Measurements from ENCODE around the gene COQ2. TPM values are rescaled to one million over a fixed set of nuclear protein-coding genes. Genes with fewer than 3 reads are reported as not detected.
"Not testable (repeated sequence)": the region's sequence is repeated elsewhere in the genome, so short reads cannot be mapped to it uniquely, and the experiment has no call there.

Gene COQ2
- total RNA-seq, 2 experiments from 2014 or later = 20.3 to 20.7 TPM

DNA sequence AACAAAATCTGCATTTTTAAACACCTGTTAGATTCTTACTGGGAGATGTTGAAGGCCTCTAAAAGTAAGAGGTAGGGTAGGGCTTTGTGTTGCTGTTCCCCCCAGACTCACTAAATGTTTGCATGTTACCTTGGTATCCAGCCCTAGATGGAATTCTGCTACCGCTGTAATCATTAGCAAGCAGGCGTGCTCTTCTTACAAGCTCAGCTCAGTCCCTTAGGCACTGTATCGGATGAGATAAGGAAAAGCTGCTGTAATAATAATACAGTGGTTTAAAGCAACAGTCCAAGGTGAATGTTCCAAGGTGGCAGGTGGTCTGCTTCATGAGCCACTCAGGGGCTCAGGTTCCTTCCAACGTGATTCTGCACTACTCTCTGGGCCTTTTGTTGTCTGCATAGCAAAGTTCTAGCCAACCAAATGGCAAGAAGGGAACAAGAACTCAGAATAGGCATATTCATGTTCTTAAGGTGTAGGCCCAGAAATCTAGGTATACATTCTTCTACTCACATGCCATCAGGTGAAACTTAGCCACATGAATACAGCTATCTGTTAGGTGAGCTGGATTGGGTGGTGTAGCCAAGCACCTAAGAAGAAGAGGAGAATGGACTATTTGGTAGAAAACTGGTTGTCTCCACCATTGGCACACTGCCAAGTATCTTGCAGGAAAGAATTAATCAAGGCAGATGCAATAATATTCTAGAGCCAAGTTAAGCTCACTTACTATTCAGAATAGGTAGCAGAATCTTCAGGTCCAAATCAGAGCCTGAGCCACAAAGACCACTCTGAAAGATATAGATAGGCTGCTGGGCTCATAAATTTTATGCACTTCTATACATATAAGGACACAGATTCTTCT is 46.0 kb downstream of the COQ2 start:
- Mint-ChIP-seq H3K4me3 (no peak overlapping the region), H3K27me3 (peaks cover 80% of the 10 kb centered on the region), H3K4me1 (peaks cover 34% of the 10 kb centered on the region), H3K27ac (no peak overlapping the region), H3K36me3 (ENCODE audit: low read depth) (peaks cover 35% of the 10 kb centered on the region), H3K9me3 (no peaks in the 10 kb centered on the region)
- ChIA-PET POLR2A (interaction anchor here (4.0 kb wide), 1 partner anchor 20 kb away, joined by 41 read pairs; no protein-coding TSS in a partner anchor), CTCF (interaction anchor here (0.9 to 6.4 kb wide), 2 partner anchors 14 to 30 kb away, joined by 4 to 38 read pairs; no protein-coding TSS in a partner anchor)
- no peak for DNase-seq

DNA sequence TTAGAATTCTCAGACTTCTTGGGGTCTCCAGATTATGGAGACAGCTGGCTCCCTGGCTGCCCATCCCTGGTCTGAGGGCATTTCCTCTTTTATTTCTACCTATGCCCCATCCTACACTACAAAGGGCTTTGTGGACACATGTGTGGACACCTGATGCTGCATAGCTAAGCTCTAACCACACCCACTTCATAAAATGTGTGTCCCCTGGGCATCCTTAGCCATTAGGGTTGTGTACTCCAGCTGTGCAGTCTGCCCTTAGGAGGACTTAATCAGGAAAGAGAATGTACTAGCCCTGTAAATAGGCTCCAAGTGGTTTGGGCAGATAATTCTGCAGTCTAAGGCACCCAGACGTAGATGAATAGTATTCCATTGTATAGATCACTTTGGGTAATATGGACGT is 47.0 kb downstream of the COQ2 start:
- POLR2A ChIA-PET = interaction anchor here (3.4 to 4.0 kb wide), 2 partner anchors 14 to 19 kb away, joined by 13 to 41 read pairs; no protein-coding TSS in a partner anchor

DNA sequence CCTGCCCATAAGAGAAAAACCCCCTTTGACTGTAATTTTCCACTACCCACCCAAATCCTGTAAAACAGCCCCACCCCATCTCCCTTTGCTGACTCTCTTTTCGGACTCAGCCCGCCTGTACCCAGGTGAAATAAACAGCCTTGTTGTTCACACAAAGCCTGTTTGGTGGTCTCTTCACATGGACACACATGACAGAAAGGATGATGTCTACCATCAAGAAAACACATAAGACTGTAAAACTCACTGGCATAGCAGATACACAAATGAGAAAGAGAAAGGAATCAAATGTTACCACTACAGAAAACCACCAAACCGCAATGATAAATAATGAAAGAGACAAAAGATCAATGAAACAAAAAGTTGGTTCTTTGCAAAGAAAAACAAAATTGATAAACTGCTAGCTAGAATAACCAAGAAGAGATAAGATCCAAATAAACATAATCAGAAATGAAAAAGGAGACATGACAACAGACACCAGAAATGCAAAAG is 48.9 kb downstream of the COQ2 start:
- Mint-ChIP-seq H3K27me3 (peaks cover 78% of the 10 kb centered on the region), H3K36me3 (ENCODE audit: low read depth) (peaks cover 36% of the 10 kb centered on the region), H3K4me3 (peak overlapping the region; percentile 54), H3K4me1 (peaks cover 58% of the 10 kb centered on the region), H3K27ac (peak overlapping the region; percentile 62)
- not testable (repeated sequence) for DNase-seq, H3K9me3 Mint-ChIP-seq
- POLR2A ChIA-PET = interaction anchor here (0.7 to 4.0 kb wide), 12 partner anchors 12 to 219 kb away, joined by 3 to 41 read pairs (median 3); partner anchors contain the start of genes COPS4, HELQ and PLAC8
- CTCF ChIA-PET = interaction anchor here (1.0 to 6.4 kb wide), 6 partner anchors 17 to 161 kb away, joined by 3 to 38 read pairs (median 4); no protein-coding TSS in a partner anchor

More for the DNA sequence above, 47.0 kb downstream of the COQ2 start:
- Mint-ChIP-seq H3K27me3 (peaks cover 75% of the 10 kb centered on the region), H3K4me1 (peaks cover 39% of the 10 kb centered on the region), H3K27ac (no peak overlapping the region), H3K9me3 (no peaks in the 10 kb centered on the region), H3K4me3 (no peak overlapping the region), H3K36me3 (ENCODE audit: low read depth) (peaks cover 34% of the 10 kb centered on the region)
- no peak for DNase-seq
- CTCF ChIA-PET = interaction anchor here (0.6 to 6.4 kb wide), 5 partner anchors 15 to 196 kb away, joined by 4 to 38 read pairs (median 5); no protein-coding TSS in a partner anchor

DNA sequence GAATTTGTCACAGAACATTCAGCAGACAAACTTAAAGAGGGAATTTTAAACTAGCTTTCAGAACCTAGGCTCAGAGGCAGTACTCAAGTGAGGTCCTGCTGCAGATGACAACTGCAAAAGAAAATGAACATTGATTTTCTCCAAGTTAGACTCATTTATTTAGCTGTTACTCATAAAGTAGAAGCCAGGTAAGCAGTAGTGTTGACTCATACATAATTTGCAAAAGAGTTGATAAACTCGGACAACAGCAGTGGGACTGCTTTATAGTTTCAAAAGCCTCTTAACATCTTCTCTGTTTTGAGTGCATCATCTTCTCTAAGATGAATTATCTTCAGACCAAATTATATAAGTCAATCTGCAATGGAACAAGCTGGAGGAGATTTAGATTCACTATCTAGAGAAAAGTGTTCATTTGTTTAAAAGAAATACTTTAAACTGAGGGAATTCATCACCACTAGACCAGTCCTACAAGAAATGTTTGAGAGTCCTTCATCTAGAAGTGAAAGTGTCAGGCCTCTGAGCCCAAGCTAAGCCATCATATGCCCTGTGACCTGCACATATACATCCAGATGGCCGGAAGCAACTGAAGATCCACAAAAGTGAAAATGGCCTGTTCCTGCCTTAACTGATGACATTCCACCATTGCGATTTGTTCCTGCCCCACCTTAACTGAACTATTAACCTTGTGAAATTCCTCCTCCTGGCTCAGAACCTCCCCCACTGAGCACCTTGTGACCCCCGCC is 49.5 kb downstream of the COQ2 start:
- peaks cover 59% of the 10 kb centered on the region for H3K4me1 Mint-ChIP-seq
- ChIA-PET POLR2A (interaction anchor here (0.8 to 4.0 kb wide), 9 partner anchors 17 to 200 kb away, joined by 3 to 41 read pairs (median 4); partner anchors contain the start of genes COPS4 and PLAC8), CTCF (interaction anchor here (1.0 to 6.4 kb wide), 7 partner anchors 17 to 160 kb away, joined by 4 to 38 read pairs (median 5); partner anchors contain the start of gene PLAC8)
- no peak for DNase-seq
- peaks cover 76% of the 10 kb centered on the region for H3K27me3 Mint-ChIP-seq
- peaks cover 37% of the 10 kb centered on the region for H3K36me3 Mint-ChIP-seq (ENCODE audit: low read depth)
- peak overlapping the region; percentile 54 for H3K4me3 Mint-ChIP-seq
- H3K9me3 Mint-ChIP-seq = no peaks in the 10 kb centered on the region
- H3K27ac Mint-ChIP-seq = peak overlapping the region; percentile 62

DNA sequence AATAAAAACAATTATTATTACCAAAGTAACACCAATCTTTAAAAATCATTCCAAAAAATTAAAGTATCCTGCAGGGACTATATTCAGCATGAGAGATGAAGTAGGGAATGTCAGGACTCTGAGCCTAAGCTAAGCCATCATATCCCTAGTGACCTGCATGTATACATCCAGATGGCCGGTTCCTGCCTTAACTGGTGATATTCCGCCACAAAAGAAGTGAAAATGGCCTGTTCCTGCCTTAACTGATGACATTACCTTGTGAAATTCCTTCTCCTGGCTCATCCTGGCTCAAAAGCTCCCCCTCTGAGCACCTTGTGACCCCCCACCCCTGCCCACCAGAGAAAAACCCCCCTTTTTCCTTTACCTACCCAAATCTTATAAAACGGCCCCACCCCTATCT is 50.2 kb downstream of the COQ2 start:
- ChIA-PET CTCF (interaction anchor here (1.3 to 6.4 kb wide), 4 partner anchors 16 to 120 kb away, joined by 4 to 38 read pairs (median 8); partner anchors contain the start of gene PLAC8), POLR2A (interaction anchor here (1.5 to 4.0 kb wide), 5 partner anchors 16 to 122 kb away, joined by 3 to 41 read pairs (median 13); partner anchors contain the start of gene PLAC8)
- not testable (repeated sequence) for H3K4me3 Mint-ChIP-seq, H3K9me3 Mint-ChIP-seq, DNase-seq, H3K27ac Mint-ChIP-seq
- H3K27me3 Mint-ChIP-seq = peaks cover 77% of the 10 kb centered on the region
- peaks cover 42% of the 10 kb centered on the region for H3K36me3 Mint-ChIP-seq (ENCODE audit: low read depth)
- peaks cover 57% of the 10 kb centered on the region for H3K4me1 Mint-ChIP-seq

DNA sequence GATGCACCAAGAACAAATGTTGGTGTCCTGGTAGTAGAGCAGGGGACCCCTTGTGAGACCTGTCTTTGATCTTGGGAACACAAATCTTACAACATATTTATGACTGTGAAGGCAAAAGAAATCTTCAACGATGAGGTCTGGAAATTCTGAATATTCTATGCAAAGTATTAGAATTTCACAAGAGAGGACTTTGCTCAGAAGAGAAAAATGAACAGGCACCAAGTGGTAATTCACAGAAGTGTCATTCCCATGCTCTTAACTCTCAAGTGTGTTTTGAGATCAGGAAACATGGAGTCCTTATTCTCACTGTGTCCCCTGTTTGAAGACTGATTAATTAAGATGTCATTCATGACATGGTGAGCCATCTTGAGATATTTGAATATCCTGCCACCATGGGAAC is 52.5 kb downstream of the COQ2 start:
- no peaks in the 10 kb centered on the region for H3K9me3 Mint-ChIP-seq
- DNase-seq = no peak
- H3K4me3 Mint-ChIP-seq = peak overlapping the region; percentile 42
- ChIA-PET CTCF (interaction anchor here (0.6 to 1.6 kb wide), 4 partner anchors 14 to 155 kb away, joined by 3 to 8 read pairs (median 3); no protein-coding TSS in a partner anchor), POLR2A (interaction anchor here (0.7 to 2.3 kb wide), 2 partner anchors 14 to 326 kb away, joined by 3 to 24 read pairs; no protein-coding TSS in a partner anchor)
- H3K27me3 Mint-ChIP-seq = peaks cover 71% of the 10 kb centered on the region
- peaks cover 55% of the 10 kb centered on the region for H3K4me1 Mint-ChIP-seq
- peaks cover 39% of the 10 kb centered on the region for H3K36me3 Mint-ChIP-seq (ENCODE audit: low read depth)
- H3K27ac Mint-ChIP-seq = peak overlapping the region; percentile 53

DNA sequence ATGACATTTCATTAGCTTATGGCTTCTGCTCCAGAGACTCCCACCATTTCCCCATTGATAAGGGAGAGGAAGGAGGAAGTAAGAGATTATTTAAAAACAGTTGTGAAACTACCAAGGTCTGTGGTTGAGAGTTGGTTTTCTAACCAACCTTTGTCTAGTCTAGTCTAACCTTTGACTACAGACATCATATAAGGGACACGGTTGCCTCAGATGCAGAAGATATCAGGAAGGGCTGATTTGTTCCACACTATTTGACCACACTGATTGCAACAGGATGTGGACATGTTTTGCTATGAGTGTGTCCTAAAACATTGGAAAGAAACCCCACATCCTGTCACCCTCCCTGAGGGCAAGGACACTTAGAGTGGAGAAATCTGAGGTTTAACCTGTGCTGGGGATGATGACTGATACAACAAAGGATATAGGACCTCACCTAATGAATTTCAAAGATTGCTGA is 53.0 kb downstream of the COQ2 start:
- POLR2A ChIA-PET = interaction anchor here (0.7 to 2.3 kb wide), 4 partner anchors 13 to 326 kb away, joined by 3 to 24 read pairs (median 4); no protein-coding TSS in a partner anchor
- CTCF ChIA-PET = interaction anchor here (1.6 kb wide), 1 partner anchor 14 kb away, joined by 8 read pairs; no protein-coding TSS in a partner anchor
- Mint-ChIP-seq H3K9me3 (no peaks in the 10 kb centered on the region), H3K36me3 (ENCODE audit: low read depth) (peaks cover 34% of the 10 kb centered on the region), H3K4me3 (peak overlapping the region; percentile 42), H3K27me3 (peaks cover 71% of the 10 kb centered on the region), H3K27ac (peak overlapping the region; percentile 53), H3K4me1 (peaks cover 52% of the 10 kb centered on the region)
- peak; percentile 67 for DNase-seq

DNA sequence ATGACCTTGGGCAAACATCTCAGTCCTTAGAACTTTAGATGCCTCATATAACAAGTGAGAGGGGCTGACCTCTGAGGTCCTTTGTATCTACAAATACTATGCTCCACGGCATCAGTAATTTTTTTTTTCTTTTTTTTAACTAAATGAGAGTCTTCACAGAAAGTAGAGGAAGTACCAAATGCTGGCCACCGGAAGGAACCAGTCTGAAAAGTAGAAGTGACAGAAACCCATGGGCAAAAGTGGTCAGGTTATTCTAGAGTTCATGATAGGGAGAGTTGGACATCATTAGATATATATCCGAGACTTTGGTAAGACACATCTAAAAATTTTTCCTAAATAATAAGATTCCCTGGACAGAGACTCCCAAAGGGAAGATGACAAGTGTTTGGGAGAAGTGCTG is 53.7 kb downstream of the COQ2 start:
- Mint-ChIP-seq H3K36me3 (ENCODE audit: low read depth) (peaks cover 30% of the 10 kb centered on the region), H3K9me3 (no peaks in the 10 kb centered on the region), H3K27ac (no peak overlapping the region), H3K4me1 (peaks cover 45% of the 10 kb centered on the region), H3K4me3 (no peak overlapping the region), H3K27me3 (peaks cover 68% of the 10 kb centered on the region)
- CTCF ChIA-PET = interaction anchor here (1.6 kb wide), 1 partner anchor 13 kb away, joined by 8 read pairs; no protein-coding TSS in a partner anchor
- no peak for DNase-seq
- POLR2A ChIA-PET = interaction anchor here (0.8 to 2.3 kb wide), 3 partner anchors 12 to 120 kb away, joined by 3 to 24 read pairs (median 5); no protein-coding TSS in a partner anchor

DNA sequence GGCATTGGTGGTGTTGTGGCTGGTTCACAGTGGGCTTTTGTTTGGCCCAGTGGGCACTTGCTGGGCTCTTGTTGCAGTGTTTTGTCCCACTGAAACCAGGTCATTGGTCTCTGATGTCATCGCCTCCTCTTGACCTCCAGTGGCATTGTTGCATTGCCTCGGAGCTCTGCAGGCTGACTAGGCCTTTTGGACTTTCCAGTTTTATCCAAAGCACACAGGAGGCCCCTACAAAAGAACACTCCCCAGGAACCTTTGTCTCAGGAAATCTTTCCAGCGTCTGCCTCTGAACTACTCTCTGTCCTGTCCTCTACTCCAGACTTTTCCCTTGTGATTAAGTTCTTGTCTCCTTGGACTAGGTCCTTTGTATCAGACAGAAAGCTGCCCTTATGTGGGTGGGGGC is 54.8 kb downstream of the COQ2 start:
- CTCF ChIA-PET = interaction anchor here (0.8 to 1.3 kb wide), 3 partner anchors 10 to 120 kb away, joined by 3 to 4 read pairs (median 3); no protein-coding TSS in a partner anchor
- Mint-ChIP-seq H3K9me3 (no peaks in the 10 kb centered on the region), H3K36me3 (ENCODE audit: low read depth) (peaks cover 27% of the 10 kb centered on the region), H3K4me1 (peaks cover 33% of the 10 kb centered on the region), H3K27ac (no peak overlapping the region), H3K27me3 (peaks cover 67% of the 10 kb centered on the region), H3K4me3 (no peak overlapping the region)
- POLR2A ChIA-PET = interaction anchor here (1.3 kb wide), 1 partner anchor 11 kb away, joined by 6 read pairs; no protein-coding TSS in a partner anchor
- DNase-seq = no peak

DNA sequence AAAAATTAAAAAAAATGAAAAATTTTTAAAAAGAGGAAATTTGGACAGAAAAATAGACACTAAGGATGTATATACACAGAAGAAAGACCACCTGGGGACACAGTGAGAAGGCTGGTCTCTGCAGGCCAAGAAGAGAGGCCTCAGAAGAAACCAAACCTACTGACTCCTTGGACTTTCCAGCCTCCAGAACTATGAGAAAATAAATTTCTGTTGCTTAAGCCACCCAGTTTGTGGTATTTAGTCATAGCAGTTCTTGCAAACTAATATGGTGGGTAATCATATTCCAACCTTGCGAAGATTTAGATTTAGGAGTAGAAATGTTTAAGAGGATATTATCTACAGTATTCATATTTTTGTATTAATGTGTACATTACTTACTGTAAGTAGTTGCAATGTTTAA is 56.4 kb downstream of the COQ2 start:
- H3K27me3 Mint-ChIP-seq = peaks cover 70% of the 10 kb centered on the region
- CTCF ChIA-PET = no interaction called here

DNA sequence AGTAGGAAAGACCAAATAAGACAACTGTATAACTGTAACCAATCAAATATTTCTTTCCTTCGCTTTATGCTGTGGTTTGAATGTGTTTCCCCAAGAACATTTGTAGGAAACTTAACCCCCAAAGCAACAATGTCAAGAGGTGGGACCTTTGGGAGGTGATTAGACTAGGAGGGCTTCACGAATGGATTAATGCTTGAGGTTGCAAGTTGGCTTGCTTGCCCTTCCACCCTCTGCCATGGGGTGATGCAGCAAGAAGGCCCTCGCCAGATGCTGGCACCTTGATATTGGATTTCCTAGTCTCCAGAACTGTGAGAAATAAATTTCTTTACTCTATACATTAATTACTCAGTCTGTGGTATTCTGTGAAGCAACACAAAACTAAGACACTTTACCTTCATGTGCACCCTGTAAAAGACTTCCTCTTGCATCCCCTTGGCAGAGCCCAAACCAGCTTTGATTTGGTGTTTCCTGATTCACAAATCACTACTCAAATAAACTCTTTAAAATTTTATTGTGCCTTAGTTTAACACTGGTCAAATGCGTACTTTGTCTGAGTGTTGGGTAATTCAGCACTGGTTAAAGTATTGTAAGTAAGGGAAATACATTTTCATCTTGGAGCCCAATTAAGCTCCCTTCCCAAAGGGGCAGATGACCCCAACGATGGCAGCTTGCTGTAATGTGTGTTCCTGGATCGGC is 59.9 kb downstream of the COQ2 start:
- Mint-ChIP-seq H3K9me3 (no peaks in the 10 kb centered on the region), H3K4me1 (peaks cover 22% of the 10 kb centered on the region), H3K4me3 (no peak overlapping the region), H3K36me3 (ENCODE audit: low read depth) (peaks cover 19% of the 10 kb centered on the region), H3K27me3 (peaks cover 48% of the 10 kb centered on the region), H3K27ac (no peak overlapping the region)
- ChIA-PET CTCF (interaction anchor here (0.6 kb wide), 1 partner anchor 65 kb away, joined by 3 read pairs; no protein-coding TSS in a partner anchor), POLR2A (no interaction called here)
- no peak for DNase-seq

More for the DNA sequence above, 56.4 kb downstream of the COQ2 start:
- Mint-ChIP-seq H3K27ac (no peak overlapping the region), H3K4me1 (peaks cover 28% of the 10 kb centered on the region), H3K4me3 (no peak overlapping the region), H3K9me3 (no peaks in the 10 kb centered on the region), H3K36me3 (ENCODE audit: low read depth) (peaks cover 30% of the 10 kb centered on the region)
- POLR2A ChIA-PET = no interaction called here
- DNase-seq = no peak
